ENCODE data around the gene BANK1.

The BANK1 gene

DNA sequence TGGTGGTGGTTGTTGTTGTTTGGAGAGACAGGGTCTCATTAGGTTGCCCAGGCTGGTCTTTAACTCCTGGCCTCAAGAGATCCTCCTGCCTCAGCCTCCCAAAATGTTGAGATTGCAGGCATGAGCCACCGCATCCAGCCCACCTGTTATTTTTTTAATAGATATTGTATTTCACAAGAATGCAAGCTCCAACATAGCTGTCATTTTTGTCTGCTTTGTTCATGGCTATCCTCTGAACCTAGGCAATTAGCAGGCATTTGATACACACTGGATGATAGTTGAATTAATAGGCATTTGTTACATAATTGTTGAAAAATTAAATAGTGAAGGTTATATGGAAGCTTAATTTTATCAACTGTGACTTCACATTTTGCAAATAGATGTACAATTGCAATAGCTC is 64.7 kb downstream of the BANK1 start (continued):
- TF ChIP-seq TCF4 (CRISPR knock-in tag; IDR thresholded peaks at IDR 0.05; ENCODE audit: borderline replicate concordance) (no peak), PPARA (CRISPR knock-in tag; IDR thresholded peaks at IDR 0.05; ENCODE audit: borderline replicate concordance) (no peak), ZC3H10 (CRISPR knock-in tag; IDR thresholded peaks at IDR 0.05) (no peak), RARB (CRISPR knock-in tag; IDR thresholded peaks at IDR 0.05) (no peak), GLIS3 (CRISPR knock-in tag; IDR thresholded peaks at IDR 0.05) (no peak), ZNF70 (CRISPR knock-in tag; IDR thresholded peaks at IDR 0.05) (no peak)
- TF ChIP-seq, protein P1, sequence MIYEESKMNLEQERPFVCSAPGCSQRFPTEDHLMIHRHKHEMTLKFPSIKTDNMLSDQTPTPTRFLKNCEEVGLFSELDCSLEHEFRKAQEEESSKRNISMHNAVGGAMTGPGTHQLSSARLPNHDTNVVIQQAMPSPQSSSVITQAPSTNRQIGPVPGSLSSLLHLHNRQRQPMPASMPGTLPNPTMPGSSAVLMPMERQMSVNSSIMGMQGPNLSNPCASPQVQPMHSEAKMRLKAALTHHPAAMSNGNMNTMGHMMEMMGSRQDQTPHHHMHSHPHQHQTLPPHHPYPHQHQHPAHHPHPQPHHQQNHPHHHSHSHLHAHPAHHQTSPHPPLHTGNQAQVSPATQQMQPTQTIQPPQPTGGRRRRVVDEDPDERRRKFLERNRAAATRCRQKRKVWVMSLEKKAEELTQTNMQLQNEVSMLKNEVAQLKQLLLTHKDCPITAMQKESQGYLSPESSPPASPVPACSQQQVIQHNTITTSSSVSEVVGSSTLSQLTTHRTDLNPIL (CRISPR knock-in tag; IDR thresholded peaks at IDR 0.05; ENCODE audit: low read depth) = no peak

DNA sequence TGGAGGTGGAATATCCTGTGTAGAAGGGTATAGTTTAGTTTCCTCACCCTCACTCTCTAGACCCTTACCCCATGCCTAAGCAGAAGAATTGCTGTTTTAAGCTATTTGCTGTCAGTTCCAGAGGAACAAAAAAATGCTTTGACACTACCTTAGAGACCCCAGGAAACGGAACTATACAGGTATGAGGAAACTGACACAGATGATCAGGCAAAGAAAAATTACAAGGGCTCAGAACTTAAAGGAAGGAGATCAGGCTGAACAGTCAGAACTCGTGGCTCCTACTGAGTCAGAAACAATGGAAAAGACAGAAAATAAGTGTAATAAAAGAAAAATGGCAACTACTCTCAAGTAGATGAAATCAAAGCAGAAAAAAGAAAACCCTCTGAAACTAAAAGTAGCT is 65.6 kb downstream of the BANK1 start:
- TF ChIP-seq ZC3H10 (CRISPR knock-in tag; IDR thresholded peaks at IDR 0.05) (no peak), ARNTL (CRISPR knock-in tag; IDR thresholded peaks at IDR 0.05; ENCODE audit: borderline replicate concordance, low read depth) (no peak), OSR1 (CRISPR knock-in tag; IDR thresholded peaks at IDR 0.05) (no peak), POU6F1 (CRISPR knock-in tag; IDR thresholded peaks at IDR 0.05; ENCODE audit: borderline replicate concordance, low read depth) (no peak), PATZ1 (CRISPR knock-in tag; IDR thresholded peaks at IDR 0.05; ENCODE audit: borderline replicate concordance) (no peak), RARB (CRISPR knock-in tag; IDR thresholded peaks at IDR 0.05) (no peak), BACH2 (CRISPR knock-in tag; IDR thresholded peaks at IDR 0.05; ENCODE audit: borderline replicate concordance) (no peak), ZFP30 (CRISPR knock-in tag; IDR thresholded peaks at IDR 0.05) (no peak), ZFP3 (CRISPR knock-in tag; IDR thresholded peaks at IDR 0.05) (no peak), ZNF70 (CRISPR knock-in tag; IDR thresholded peaks at IDR 0.05) (no peak), ZNF565 (CRISPR knock-in tag; conservative IDR thresholded peaks at IDR 0.05; ENCODE audit: low read depth) (no peak), TOX (CRISPR knock-in tag; IDR thresholded peaks at IDR 0.05; ENCODE audit: borderline replicate concordance) (no peak), CSDC2 (CRISPR knock-in tag; IDR thresholded peaks at IDR 0.05) (no peak), PPARA (CRISPR knock-in tag; IDR thresholded peaks at IDR 0.05; ENCODE audit: borderline replicate concordance) (no peak)
- TF ChIP-seq, protein P1 (CRISPR knock-in tag; IDR thresholded peaks at IDR 0.05; ENCODE audit: low read depth) = no peak
- TF ChIP-seq, protein P2, sequence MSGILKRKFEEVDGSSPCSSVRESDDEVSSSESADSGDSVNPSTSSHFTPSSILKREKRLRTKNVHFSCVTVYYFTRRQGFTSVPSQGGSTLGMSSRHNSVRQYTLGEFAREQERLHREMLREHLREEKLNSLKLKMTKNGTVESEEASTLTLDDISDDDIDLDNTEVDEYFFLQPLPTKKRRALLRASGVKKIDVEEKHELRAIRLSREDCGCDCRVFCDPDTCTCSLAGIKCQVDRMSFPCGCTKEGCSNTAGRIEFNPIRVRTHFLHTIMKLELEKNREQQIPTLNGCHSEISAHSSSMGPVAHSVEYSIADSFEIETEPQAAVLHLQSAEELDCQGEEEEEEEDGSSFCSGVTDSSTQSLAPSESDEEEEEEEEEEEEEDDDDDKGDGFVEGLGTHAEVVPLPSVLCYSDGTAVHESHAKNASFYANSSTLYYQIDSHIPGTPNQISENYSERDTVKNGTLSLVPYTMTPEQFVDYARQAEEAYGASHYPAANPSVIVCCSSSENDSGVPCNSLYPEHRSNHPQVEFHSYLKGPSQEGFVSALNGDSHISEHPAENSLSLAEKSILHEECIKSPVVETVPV (CRISPR knock-in tag; IDR thresholded peaks at IDR 0.05) = no peak

GRCh38 chr4:101857176-101857575 is 66.6 kb downstream of the BANK1 start:
- TF ChIP-seq ZFP3 (CRISPR knock-in tag; IDR thresholded peaks at IDR 0.05) (no peak), BACH2 (CRISPR knock-in tag; IDR thresholded peaks at IDR 0.05; ENCODE audit: borderline replicate concordance) (no peak), TOX (CRISPR knock-in tag; IDR thresholded peaks at IDR 0.05; ENCODE audit: borderline replicate concordance) (no peak), ISL1 (CRISPR knock-in tag; IDR thresholded peaks at IDR 0.05) (no peak), ZNF565 (CRISPR knock-in tag; conservative IDR thresholded peaks at IDR 0.05; ENCODE audit: low read depth) (no peak), RARB (CRISPR knock-in tag; IDR thresholded peaks at IDR 0.05) (no peak)
- ATAC-seq = no peak

More for the DNA sequence above, 65.6 kb downstream of the BANK1 start:
- no peak for ATAC-seq

- no peak for ATAC-seq
Observed at GRCh38 chr4:101858641-101859040, 68.1 kb downstream of the BANK1 start.

More at GRCh38 chr4:101858641-101859040, 68.1 kb downstream of the BANK1 start:
- TF ChIP-seq ZNF70 (CRISPR knock-in tag; IDR thresholded peaks at IDR 0.05) (no peak), POU6F1 (CRISPR knock-in tag; IDR thresholded peaks at IDR 0.05; ENCODE audit: borderline replicate concordance, low read depth) (no peak), BACH2 (CRISPR knock-in tag; IDR thresholded peaks at IDR 0.05; ENCODE audit: borderline replicate concordance) (no peak), ZFP3 (CRISPR knock-in tag; IDR thresholded peaks at IDR 0.05) (no peak)
